Hepatocyte (in vitro differentiated cells): ENCODE data around the gene PRPF31. TPM values are rescaled to one million over a fixed set of nuclear protein-coding genes. Genes with fewer than 3 reads are reported as not detected.

Experiments
- DNase-seq: peaks from one replicate; pipeline ENCODE4 v3.0.0-alpha.2; 2016; ENCODE audit warnings: low spot score
- H2AFZ ChIP-seq: fragments of 200-600 bp; sonication (generic); 2 replicates; pipeline ENCODE4 v1.6.0; 2016; ENCODE audit warnings: antibody characterized with exemption, mild to moderate bottlenecking
- H3K27ac ChIP-seq: fragments of 200-600 bp; sonication (generic); 2 replicates; pipeline ENCODE4 v1.5.1; 2016; ENCODE audit warnings: mild to moderate bottlenecking
- H3K27me3 ChIP-seq: fragments of 200-600 bp; sonication (generic); 2 replicates; pipeline ENCODE4 v1.6.1; 2016
- H3K36me3 ChIP-seq: fragments of 200-600 bp; sonication (generic); replicated peaks from 2 replicates; pipeline ENCODE4 v1.5.1; 2016; ENCODE audit warnings: low read depth; ENCODE audit not compliant: insufficient read depth
- H3K4me1 ChIP-seq: fragments of 200-600 bp; sonication (generic); 2 replicates; pipeline ENCODE4 v1.5.1; 2016; ENCODE audit warnings: mild to moderate bottlenecking, moderate library complexity; ENCODE audit not compliant: insufficient read depth
- H3K4me2 ChIP-seq: fragments of 200-600 bp; sonication (generic); 2 replicates; pipeline ENCODE4 v1.6.0; 2016
- H3K4me3 ChIP-seq: fragments of 200-600 bp; sonication (generic); 2 replicates; pipeline ENCODE4 v1.5.1; 2016; ENCODE audit warnings: mild to moderate bottlenecking
- H3K79me2 ChIP-seq: fragments of 200-600 bp; sonication (generic); 2 replicates; pipeline ENCODE4 v1.6.0; 2017; ENCODE audit warnings: mild to moderate bottlenecking
- H3K9me2 ChIP-seq: fragments of 200-600 bp; sonication (generic); replicated peaks from 2 replicates; pipeline ENCODE4 v1.6.0; 2017; ENCODE audit warnings: mild to moderate bottlenecking; ENCODE audit not compliant: insufficient read depth
- H3K9me3 ChIP-seq: fragments of 200-600 bp; sonication (generic); 2 replicates; pipeline ENCODE4 v1.5.1; 2016; ENCODE audit warnings: low read depth, mild to moderate bottlenecking
- H4K20me1 ChIP-seq: fragments of 200-600 bp; sonication (generic); 2 replicates; pipeline ENCODE4 v1.6.0; 2016; ENCODE audit warnings: mild to moderate bottlenecking; ENCODE audit not compliant: insufficient read depth, poor library complexity, severe bottlenecking
- EZH2 ChIP-seq: fragments of 200-600 bp; sonication (generic); IDR thresholded peaks from 2 replicates; pipeline ENCODE4 v1.6.1; 2016; ENCODE audit warnings: antibody characterized with exemption, mild to moderate bottlenecking, borderline replicate concordance
- EZH2phosphoT487 ChIP-seq: fragments of 200-600 bp; sonication (generic); IDR thresholded peaks from one replicate; pipeline ENCODE4 v1.6.1; 2018; ENCODE audit warnings: antibody characterized with exemption, mild to moderate bottlenecking, low read depth, moderate library complexity; ENCODE audit not compliant: unreplicated experiment, severe bottlenecking
- WGBS: methylation state at CpG from one replicate; pipeline ENCODE4 v1.1.6; 2016; ENCODE audit warnings: low lambda C conversion rate; ENCODE audit errors: missing lambda C conversion rate; 5-methylcytosine and 5-hydroxymethylcytosine counted together
- polyA plus RNA-seq: library from polyadenylated mRNA; unstranded; fragments of >200 nt; fragmentation: Nextera tagmentation; extraction: Ambion mirVana; gene quantifications from 2 replicates; pipeline ENCODE4 v1.2.1, GENCODE V29; 2016
- total RNA-seq: library from RNA; depleted of rRNA; stranded (reverse); fragments of >200 nt; gene quantifications from 2 replicates; pipeline ENCODE4 v1.2.3, GENCODE V29; 2014
- TF ChIP-seq, protein P1 (sequence below): fragments of 200-600 bp; sonication (generic); IDR thresholded peaks from 2 replicates; pipeline ENCODE4 v1.5.1; 2016; ENCODE audit warnings: antibody characterized with exemption, mild to moderate bottlenecking; ENCODE audit not compliant: poor library complexity

Gene PRPF31
- total and polyA plus RNA-seq, 2 experiments from 2014 or later: 59.7 to 77.6 TPM

DNA sequence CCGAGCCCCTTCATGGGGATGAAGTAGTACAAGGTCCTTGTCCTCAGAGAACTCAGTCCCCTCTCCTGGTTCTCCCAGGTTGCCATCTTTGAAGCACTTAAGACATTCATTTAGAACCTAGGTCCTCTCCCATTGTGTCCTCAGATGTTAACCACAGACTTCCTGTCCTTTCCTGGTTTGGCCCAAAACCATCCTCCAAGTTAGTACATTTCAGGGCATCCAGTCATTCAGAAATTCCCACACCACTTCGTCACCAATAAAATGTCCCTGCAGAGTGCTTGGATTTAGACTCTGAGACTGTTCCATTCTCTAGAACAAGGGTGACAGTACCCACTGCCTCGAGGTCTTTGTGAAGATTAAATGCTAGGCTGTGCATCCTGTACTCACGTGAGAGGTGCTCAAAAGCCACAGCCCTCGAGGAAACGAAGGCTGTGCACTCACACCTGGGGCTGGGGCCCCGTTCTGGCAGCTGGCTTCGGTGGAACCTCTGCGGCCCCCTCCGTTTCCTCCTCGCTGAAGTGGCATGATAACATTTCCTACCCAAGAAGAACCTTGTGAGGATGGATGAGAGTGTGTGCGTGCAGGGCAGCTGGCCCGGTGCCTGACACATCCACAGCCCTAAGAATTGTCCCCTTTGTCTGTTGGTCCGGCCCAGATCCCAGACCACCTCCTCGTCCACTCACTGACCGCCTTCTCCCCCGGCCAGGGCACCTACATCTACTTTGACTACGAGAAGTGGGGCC lies 39.2 kb downstream of the PRPF31 start:
- WGBS: 91% methylated on average over 18 of the region's 18 CpGs
- no peaks in the 10 kb centered on the region for H3K9me2 ChIP-seq
- H3K36me3 ChIP-seq: no peaks in the 10 kb centered on the region
- H3K4me1 ChIP-seq: peaks cover 8% of the 10 kb centered on the region
- H4K20me1 ChIP-seq: no peaks in the 10 kb centered on the region
- H3K27ac ChIP-seq: no peak overlapping the region
- H3K27me3 ChIP-seq: no peaks in the 10 kb centered on the region
- no peak overlapping the region for H2AFZ ChIP-seq
- no peaks in the 10 kb centered on the region for H3K9me3 ChIP-seq
- H3K4me2 ChIP-seq: no peak overlapping the region
- no peak overlapping the region for H3K4me3 ChIP-seq
- no peak for TF ChIP-seq EZH2
- TF ChIP-seq, protein P1, sequence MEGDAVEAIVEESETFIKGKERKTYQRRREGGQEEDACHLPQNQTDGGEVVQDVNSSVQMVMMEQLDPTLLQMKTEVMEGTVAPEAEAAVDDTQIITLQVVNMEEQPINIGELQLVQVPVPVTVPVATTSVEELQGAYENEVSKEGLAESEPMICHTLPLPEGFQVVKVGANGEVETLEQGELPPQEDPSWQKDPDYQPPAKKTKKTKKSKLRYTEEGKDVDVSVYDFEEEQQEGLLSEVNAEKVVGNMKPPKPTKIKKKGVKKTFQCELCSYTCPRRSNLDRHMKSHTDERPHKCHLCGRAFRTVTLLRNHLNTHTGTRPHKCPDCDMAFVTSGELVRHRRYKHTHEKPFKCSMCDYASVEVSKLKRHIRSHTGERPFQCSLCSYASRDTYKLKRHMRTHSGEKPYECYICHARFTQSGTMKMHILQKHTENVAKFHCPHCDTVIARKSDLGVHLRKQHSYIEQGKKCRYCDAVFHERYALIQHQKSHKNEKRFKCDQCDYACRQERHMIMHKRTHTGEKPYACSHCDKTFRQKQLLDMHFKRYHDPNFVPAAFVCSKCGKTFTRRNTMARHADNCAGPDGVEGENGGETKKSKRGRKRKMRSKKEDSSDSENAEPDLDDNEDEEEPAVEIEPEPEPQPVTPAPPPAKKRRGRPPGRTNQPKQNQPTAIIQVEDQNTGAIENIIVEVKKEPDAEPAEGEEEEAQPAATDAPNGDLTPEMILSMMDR: no peak
- no peak for TF ChIP-seq EZH2phosphoT487
- H3K79me2 ChIP-seq: peaks cover 14% of the 10 kb centered on the region
- DNase-seq: no peak

DNA sequence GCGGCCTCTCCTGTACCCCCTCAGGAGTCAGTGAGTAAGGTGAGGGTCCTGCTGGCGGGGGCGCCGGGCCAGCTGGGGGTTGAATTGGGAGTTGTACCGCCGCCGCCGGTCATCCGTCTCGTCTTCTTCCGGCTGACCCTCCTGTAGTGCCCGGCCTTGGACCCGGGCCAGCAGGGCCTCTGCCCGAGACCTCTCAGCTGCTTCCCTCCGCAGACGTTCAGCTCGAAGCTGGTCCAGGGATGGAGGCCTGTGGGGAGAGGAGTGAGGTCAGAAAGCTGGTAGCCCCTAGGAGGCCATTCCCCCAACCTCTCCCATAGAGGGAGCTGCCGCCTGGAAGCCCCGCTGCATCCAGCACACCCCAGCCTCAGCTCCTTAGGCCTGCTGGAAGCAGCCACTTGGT lies 40.1 kb downstream of the PRPF31 start:
- Histone ChIP-seq H3K4me1 (peaks cover 12% of the 10 kb centered on the region), H3K4me2 (no peak overlapping the region), H3K27ac (no peak overlapping the region), H2AFZ (no peak overlapping the region), H3K9me2 (no peaks in the 10 kb centered on the region), H3K79me2 (peaks cover 14% of the 10 kb centered on the region), H4K20me1 (no peaks in the 10 kb centered on the region), H3K36me3 (no peaks in the 10 kb centered on the region), H3K9me3 (no peaks in the 10 kb centered on the region), H3K27me3 (no peaks in the 10 kb centered on the region), H3K4me3 (no peak overlapping the region)
- no peak for DNase-seq
- 95% methylated on average over 16 of the region's 19 CpGs for WGBS
- TF ChIP-seq, protein P1: no peak
- no peak for TF ChIP-seq EZH2
- no peak for TF ChIP-seq EZH2phosphoT487

DNA sequence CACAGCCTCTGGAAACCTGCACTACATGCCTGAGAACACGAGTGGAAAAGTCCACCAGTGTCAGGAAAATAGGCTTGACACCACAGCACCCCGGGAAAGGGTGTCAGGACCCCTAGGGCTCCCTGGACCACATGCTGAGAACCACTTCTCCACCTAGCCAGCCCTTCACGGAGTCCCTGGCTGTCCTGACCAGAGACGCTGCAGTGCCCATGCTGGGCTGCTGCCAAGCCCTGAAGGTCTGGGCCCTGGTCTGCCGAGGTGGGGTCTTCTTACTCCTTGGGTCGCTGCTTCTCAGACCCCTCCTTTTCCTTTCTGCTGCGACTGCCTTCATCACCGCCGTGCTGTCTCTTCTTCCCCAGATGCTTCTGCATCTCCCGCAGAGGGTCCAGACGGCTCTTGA lies 40.9 kb downstream of the PRPF31 start:
- H3K36me3 ChIP-seq: no peaks in the 10 kb centered on the region
- WGBS: 84% methylated on average over 11 of the region's 11 CpGs
- TF ChIP-seq EZH2: no peak
- TF ChIP-seq, protein P1: no peak
- no peak for TF ChIP-seq EZH2phosphoT487

More for the DNA sequence above, 40.9 kb downstream of the PRPF31 start:
- Histone ChIP-seq H3K9me3 (no peaks in the 10 kb centered on the region), H3K4me3 (no peak overlapping the region), H3K27me3 (no peaks in the 10 kb centered on the region), H3K4me2 (no peak overlapping the region), H4K20me1 (no peaks in the 10 kb centered on the region), H3K4me1 (peaks cover 16% of the 10 kb centered on the region), H3K27ac (no peak overlapping the region), H2AFZ (no peak overlapping the region), H3K9me2 (no peaks in the 10 kb centered on the region), H3K79me2 (peaks cover 14% of the 10 kb centered on the region)
- no peak for DNase-seq
